Measurements from ENCODE around the gene LRRIQ1.

Gene LRRIQ1

GRCh38 chr12:85017133-85017532, 19.0 kb upstream of the LRRIQ1 start:
- no peak for DNase-seq (ENCODE audit: low read depth)
- TF ChIP-seq CTCF (IDR thresholded peaks at IDR 0.05; ENCODE audit: insufficient read depth, low read depth, low read length, missing control alignments), result no peak
- H3K4me3 ChIP-seq (ENCODE audit: low read depth, low read length), result no peak overlapping the region

GRCh38 chr12:85017618-85018017, 18.5 kb upstream of the LRRIQ1 start:
- no peak for DNase-seq (ENCODE audit: low read depth)
- TF ChIP-seq CTCF (IDR thresholded peaks at IDR 0.05; ENCODE audit: insufficient read depth, low read depth, low read length, missing control alignments), result no peak
- H3K4me3 ChIP-seq (ENCODE audit: low read depth, low read length), result no peak overlapping the region

- TF ChIP-seq CTCF (IDR thresholded peaks at IDR 0.05; ENCODE audit: insufficient read depth, low read depth, low read length, missing control alignments), result no peak
- DNase-seq (ENCODE audit: low read depth), result no peak
- H3K4me3 ChIP-seq (ENCODE audit: low read depth, low read length), result no peak overlapping the region
Observed at GRCh38 chr12:85018098-85018497, 18.1 kb upstream of the LRRIQ1 start.

GRCh38 chr12:85029456-85029855, 6.7 kb upstream of the LRRIQ1 start:
- peak; percentile 11 for TF ChIP-seq CTCF (IDR thresholded peaks at IDR 0.05; ENCODE audit: insufficient read depth, low read depth, low read length, missing control alignments)
- peak; percentile 1 for DNase-seq (ENCODE audit: low read depth)
- H3K4me3 ChIP-seq (ENCODE audit: low read depth, low read length), result no peak overlapping the region

- no peak for DNase-seq (ENCODE audit: low read depth)
- peak overlapping the region; percentile 66 for H3K4me3 ChIP-seq (ENCODE audit: low read depth, low read length)
- TF ChIP-seq CTCF (IDR thresholded peaks at IDR 0.05; ENCODE audit: insufficient read depth, low read depth, low read length, missing control alignments), result no peak
Observed at GRCh38 chr12:85036733-85037132, 582 bp downstream of the LRRIQ1 start.

- DNase-seq (ENCODE audit: low read depth), result no peak
- no peak overlapping the region for H3K4me3 ChIP-seq (ENCODE audit: low read depth, low read length)
- no peak for TF ChIP-seq CTCF (IDR thresholded peaks at IDR 0.05; ENCODE audit: insufficient read depth, low read depth, low read length, missing control alignments)
Observed at GRCh38 chr12:85041395-85041794, 5.2 kb downstream of the LRRIQ1 start.

GRCh38 chr12:85043829-85044228, 7.7 kb downstream of the LRRIQ1 start:
- no peak for TF ChIP-seq CTCF (IDR thresholded peaks at IDR 0.05; ENCODE audit: insufficient read depth, low read depth, low read length, missing control alignments)
- H3K4me3 ChIP-seq (ENCODE audit: low read depth, low read length), result no peak overlapping the region
- DNase-seq (ENCODE audit: low read depth), result no peak

All from GM12865 (cell line).